ENCODE results near the gene OLFML2B.

The OLFML2B gene

GRCh38 chr1:161978011-161978790, 45.5 kb downstream of the OLFML2B start:
- DNase-seq (ENCODE audit: low read depth), result no peak

- DNase-seq (ENCODE audit: low read depth), result no peak
These were observed 49.5 kb downstream of the OLFML2B start for GRCh38 chr1:161973924-161974845.

- no peak for DNase-seq (ENCODE audit: low read depth)
These were observed 50.8 kb downstream of the OLFML2B start for GRCh38 chr1:161972828-161973227.

GRCh38 chr1:161970633-161971032, 53.0 kb downstream of the OLFML2B start:
- no peak for DNase-seq (ENCODE audit: low read depth)

- DNase-seq (ENCODE audit: low read depth), result no peak
These were observed 53.6 kb downstream of the OLFML2B start for GRCh38 chr1:161970036-161970435.

GRCh38 chr1:161966067-161966466, 57.6 kb downstream of the OLFML2B start:
- no peak for DNase-seq (ENCODE audit: low read depth)

DNA sequence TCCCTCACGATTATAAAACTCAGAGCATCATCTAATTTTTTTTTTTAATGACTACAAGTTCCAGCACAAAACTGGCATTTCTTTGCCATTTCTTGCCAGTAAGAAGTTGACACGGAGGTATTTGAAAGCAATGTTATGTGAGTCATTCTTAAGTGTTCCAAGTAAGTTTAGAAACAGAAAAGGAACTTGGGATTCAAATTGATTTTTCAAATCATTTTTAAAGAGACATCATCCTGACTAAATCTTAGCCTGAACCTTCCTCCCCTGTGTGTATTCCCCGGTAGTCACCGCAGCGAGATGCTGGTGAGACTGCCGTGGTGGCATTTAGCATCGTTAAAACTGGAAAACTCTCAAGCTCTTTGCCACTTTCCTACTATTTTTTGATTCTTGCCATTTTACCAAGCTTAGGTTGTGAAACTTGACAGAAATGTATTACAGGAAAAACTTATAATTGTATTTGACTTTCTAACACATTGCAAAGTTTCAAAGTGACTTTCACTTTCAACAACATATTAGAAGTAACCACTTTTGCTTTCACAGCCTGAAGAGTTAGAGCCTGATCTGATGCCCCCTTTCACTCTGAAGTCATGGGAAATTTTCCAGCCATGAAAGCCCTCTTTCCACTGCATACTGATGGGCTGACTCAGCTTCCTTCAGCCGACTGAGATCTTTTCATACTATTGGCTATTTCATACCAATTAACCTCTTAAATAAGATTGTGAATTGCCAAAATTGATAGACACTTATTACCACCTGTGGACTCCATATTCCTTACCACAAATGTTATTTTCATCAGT, 61.4 kb downstream of the OLFML2B start:
- DNase-seq (ENCODE audit: low read depth), result no peak

GRCh38 chr1:161958425-161958824, 65.2 kb downstream of the OLFML2B start:
- no peak for DNase-seq (ENCODE audit: low read depth)

- DNase-seq (ENCODE audit: low read depth), result no peak
These were observed 66.7 kb downstream of the OLFML2B start for GRCh38 chr1:161956930-161957329.

DNA sequence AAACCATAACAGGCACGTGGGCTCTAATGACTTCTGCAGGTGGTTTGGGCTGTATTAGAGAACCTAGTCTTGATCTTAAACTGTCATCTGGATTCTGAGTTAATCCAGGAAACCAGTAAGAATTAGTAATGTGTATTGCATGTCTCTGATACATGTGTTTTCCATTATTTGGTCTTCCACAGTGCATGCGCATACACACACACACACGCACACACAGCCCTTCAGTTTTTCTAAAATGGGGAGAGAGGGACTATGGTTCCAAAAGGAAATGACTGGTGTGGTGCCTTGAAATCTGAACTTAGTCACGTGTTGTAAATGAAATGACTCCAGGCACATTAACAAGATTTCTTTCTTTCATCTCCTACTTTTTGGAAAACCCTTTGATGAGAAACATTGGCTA, 67.6 kb downstream of the OLFML2B start:
- no peak for DNase-seq (ENCODE audit: low read depth)

DNA sequence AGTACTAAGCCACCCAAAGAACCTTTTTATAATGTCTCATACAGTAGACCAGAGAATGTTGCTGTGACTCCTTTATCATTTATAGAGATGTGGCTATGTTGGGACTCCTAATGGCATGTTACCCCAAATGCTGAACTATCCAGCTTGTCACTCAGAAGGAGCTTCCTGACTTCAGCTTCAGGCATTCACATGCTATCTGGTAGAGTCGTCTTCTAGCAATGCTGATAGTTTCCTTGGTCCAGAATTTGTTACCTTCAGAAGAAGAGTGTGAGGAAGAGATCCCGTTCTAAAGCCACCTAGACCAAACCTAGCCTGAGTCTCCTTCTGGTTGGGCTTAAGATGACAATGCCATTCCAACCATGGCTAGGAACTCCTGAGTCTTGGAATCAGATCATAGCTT, 68.1 kb downstream of the OLFML2B start:
- no peak for DNase-seq (ENCODE audit: low read depth)

DNA sequence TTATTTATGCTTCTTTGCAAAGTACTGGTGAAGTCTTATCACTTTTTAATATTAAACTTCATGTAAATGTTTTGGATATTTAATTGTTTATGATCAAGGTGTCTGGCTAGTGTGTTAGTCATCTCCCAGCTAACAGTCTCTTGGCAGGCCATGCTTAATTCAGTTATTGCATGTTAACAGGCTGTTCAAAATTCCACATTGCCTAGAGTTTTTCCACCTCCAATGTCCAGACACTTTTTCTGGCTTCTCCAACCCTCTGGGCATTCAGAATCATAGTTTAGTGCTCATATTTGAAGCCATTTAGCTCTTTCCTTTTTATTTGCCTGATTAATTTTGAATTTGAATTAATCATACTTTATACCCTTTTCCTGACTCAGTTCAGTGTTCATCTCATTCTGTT, 69.2 kb downstream of the OLFML2B start:
- DNase-seq (ENCODE audit: low read depth), result no peak

GRCh38 chr1:161954050-161954449, 69.6 kb downstream of the OLFML2B start:
- no peak for DNase-seq (ENCODE audit: low read depth)

DNA sequence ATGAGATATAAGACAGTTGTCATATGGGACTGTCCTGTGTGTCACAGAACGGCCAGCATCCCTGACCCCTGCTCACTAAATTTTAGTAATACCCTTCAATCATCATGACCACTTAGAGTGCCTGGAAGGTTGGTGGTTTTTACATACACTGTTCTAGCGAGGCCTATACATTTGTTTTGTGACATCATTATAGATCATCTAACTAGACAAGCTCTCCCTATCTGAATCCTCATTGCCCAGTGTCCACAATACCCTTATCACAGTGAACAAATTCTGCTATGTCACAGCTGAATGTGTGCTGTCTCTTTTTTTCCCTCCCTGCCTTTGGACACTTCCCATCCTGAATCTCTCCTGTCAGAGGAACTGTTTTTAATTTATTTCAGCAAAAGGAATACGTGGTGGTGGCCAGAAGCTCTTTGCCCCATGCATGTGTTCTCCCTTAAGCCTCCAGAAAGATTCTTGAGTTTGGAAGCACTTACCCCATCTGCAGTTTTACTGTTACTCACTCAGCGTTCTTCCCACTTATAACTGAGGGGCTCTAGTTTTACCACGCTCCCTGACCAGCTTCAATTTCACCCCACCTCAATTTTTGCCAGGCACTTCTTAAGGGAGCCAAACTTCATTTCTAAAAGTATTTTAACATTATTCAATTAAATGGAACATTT, 70.3 kb downstream of the OLFML2B start:
- DNase-seq (ENCODE audit: low read depth), result no peak

- DNase-seq (ENCODE audit: low read depth), result no peak
These were observed 71.0 kb downstream of the OLFML2B start for GRCh38 chr1:161952607-161953172.

DNA sequence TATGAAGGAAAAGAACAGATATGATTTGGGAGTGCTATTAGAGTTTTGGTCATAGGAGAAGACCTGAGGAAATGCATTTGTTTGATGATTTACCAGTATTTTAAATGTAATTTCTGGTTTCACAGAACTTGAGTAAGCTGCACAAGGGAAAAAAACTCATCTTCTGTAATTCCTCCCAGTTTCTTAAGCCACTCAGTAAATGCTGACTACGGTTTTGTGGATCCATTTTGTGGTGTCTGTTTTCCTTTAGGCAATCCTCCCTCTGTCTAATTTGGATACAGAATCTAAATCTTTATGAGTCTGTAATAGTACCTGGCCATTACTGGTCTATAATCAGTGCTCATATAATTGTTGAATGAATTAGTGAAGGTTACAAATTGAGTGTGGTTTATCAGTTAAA, 72.0 kb downstream of the OLFML2B start:
- DNase-seq (ENCODE audit: low read depth), result no peak

DNA sequence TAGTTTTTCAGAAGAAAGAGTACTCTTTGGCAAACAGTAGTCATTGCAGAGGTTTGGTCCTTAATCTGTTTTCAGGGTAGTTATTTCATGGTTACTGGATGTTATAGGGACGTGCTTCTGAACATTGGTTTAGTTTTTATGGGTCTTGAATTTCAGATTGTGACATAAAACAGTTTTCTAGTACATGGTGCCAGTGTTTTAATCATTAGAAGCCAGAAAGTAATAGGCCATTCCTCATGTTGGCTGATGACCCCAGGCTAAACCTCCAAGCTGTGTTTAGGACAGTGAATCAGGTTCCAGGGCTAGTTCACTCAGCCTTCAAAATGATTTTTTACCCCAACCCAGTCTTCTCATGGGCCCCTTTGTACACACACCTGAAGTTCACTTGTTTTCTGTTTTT, 73.3 kb downstream of the OLFML2B start:
- no peak for DNase-seq (ENCODE audit: low read depth)

DNA sequence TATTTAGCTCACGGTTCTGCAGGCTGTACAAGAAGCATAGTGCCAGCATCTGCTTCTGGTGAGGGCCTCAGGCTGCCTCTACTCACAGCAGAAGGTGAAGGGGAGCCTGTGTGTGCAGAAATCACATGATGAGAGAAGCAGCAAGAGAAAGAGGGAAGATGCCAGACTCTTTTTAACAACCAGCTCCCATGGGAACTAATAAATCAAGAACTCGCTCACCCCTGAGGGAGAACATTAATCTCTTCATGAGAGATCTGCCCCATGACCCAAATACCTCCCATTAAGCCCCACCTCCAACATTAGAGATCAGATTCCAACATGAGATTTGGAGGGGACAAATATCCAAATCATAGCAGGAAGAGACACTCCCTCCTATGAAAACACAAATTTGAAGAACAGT, 74.1 kb downstream of the OLFML2B start:
- DNase-seq (ENCODE audit: low read depth), result no peak

- no peak for DNase-seq (ENCODE audit: low read depth)
These were observed 75.2 kb downstream of the OLFML2B start for GRCh38 chr1:161948435-161948834.

GRCh38 chr1:161946071-161946987, 77.3 kb downstream of the OLFML2B start:
- DNase-seq (ENCODE audit: low read depth), result no peak
